ENCODE results near the gene PCBP4.
A peak's percentile ranks its signal among the peaks of the same experiment; 100 is the strongest.

Gene PCBP4

GRCh38 chr3:51968883-51969678, 1.8 kb upstream of the PCBP4 start:
- H3K27ac ChIP-seq = peak overlapping the region; percentile 90; the same call in 1 of the 2 replicates
- TF ChIP-seq, protein P1, sequence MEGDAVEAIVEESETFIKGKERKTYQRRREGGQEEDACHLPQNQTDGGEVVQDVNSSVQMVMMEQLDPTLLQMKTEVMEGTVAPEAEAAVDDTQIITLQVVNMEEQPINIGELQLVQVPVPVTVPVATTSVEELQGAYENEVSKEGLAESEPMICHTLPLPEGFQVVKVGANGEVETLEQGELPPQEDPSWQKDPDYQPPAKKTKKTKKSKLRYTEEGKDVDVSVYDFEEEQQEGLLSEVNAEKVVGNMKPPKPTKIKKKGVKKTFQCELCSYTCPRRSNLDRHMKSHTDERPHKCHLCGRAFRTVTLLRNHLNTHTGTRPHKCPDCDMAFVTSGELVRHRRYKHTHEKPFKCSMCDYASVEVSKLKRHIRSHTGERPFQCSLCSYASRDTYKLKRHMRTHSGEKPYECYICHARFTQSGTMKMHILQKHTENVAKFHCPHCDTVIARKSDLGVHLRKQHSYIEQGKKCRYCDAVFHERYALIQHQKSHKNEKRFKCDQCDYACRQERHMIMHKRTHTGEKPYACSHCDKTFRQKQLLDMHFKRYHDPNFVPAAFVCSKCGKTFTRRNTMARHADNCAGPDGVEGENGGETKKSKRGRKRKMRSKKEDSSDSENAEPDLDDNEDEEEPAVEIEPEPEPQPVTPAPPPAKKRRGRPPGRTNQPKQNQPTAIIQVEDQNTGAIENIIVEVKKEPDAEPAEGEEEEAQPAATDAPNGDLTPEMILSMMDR (conservative IDR thresholded peaks at IDR 0.05) = no peak

DNA sequence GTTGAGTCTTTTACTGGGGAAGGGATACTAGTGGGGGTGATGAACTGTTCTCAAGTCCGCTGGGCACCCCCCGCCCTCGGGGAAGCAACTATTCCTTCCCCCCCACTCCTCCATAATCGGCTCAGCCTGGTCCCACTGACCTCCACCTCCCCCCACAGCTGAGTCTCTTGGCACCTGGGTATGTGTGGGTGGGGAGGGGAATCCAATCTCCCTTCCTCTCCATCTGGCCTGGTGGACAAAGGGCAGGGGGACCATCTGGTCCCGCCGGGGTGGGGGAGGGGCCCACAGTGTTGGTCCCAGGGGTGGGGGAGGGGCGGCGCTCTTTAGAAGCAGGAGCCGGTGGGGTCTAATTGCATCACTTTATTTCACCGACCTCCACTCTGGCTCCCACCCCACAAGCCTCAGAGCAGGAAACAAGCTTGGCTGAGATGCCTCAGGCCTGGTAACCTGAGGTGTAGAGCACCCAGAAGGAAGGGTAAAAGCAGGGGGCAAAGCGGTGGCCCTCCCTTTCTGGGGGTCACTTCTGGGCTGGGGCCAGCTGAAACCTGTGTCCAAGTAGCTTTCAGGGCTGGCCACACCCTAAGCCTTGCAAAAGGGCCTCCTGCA, 1.0 kb upstream of the PCBP4 start:
- peak overlapping the region; percentile 90 for H3K27ac ChIP-seq
- TF ChIP-seq, protein P1 (conservative IDR thresholded peaks at IDR 0.05) = no peak

DNA sequence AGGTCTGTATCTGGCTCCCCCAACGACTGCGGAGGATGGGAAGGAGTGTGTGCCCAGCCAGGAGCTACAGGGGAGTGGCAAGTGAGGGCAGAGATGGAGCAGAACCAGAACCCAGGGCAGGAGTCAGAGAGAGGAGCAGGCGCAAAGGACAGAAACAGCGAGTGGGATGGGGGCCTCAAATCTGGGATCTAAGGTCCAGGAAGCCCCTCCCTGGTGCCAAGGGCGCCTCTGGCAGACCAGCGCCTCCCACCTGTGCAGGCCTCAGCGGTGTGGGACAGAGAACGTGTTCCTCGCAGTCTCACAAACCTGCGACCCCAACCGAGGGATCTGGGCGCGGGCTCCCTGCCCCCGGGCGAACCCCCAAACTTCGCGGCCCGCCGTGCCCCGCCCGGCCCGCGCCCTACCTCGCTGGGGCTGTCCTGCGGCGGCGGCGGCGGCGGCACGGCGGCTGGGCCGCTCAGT, 301 bp downstream of the PCBP4 start:
- peak overlapping the region; percentile 90 for H3K27ac ChIP-seq
- TF ChIP-seq, protein P1 (conservative IDR thresholded peaks at IDR 0.05) = no peak

DNA sequence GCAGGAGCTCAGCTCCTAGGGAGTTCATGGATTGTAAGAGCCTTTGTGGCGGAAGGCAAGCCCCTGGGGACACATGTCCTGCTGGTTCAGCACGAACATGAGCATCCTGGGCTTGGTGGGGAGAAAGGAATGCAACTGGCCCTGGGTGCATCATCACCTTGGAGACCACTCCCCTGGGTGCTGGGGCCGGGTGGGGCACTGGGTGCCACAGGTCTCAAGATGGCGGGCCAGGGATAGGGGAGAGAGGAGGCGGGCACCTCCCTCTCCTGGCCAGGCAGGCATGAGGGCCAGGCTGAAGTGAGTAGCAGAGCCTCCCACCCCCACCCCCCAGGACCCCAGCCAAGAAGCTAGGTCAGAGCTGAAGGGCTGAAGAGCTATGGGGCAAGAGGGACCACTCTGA, 768 bp downstream of the PCBP4 start:
- peak overlapping the region; percentile 90 for H3K27ac ChIP-seq
- TF ChIP-seq, protein P1 (conservative IDR thresholded peaks at IDR 0.05) = no peak

- H3K27ac ChIP-seq = no peak overlapping the region
- TF ChIP-seq, protein P1 (conservative IDR thresholded peaks at IDR 0.05) = no peak
Measured at GRCh38 chr3:51966016-51966415, 1.2 kb downstream of the PCBP4 start.

DNA sequence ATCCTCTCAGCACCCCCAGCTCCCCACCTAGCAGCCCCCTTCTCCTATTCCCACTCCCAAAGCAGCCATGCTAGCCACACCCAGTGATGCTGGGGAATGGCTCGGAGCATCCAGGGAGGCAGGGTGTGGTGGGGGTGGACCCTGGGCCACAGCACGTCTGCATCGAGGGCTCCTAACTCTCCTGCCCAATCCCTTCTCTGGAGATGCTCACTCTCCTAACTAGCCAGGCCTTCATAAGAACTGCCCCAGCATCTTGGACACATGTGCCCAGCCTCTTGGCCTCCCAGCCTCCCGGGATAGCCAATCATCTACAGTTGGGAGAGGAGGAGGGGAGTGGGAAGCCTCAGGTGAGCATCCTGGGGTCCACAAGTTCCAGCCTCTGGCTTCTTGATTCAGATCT, 2.7 kb downstream of the PCBP4 start:
- H3K27ac ChIP-seq = no peak overlapping the region
- TF ChIP-seq, protein P1 (conservative IDR thresholded peaks at IDR 0.05) = no peak

DNA sequence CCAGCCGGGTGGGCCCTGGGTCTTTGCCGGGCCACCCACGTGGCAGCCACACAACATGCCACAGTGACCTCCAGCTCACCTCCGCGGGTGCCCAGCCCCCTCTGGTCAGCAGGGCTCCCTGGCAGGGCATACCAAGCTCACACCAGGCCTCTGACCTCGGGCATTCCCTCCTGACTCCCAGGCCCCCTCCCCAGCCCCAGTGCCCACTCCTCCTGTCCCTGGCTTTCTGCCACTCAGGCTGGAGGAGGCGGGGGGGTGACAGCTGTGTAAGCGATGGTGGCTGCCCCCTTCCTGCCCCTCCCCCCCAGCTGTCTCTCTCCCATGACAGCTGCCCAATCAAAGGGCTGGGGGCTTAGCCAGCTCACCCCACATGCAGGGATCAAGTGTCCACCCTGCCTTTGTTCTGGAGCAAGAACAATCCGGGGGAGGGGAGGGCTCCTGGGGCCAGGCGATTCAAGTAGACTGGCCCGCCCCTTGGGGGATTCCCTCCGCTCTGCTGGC, 3.3 kb downstream of the PCBP4 start:
- no peak overlapping the region for H3K27ac ChIP-seq
- TF ChIP-seq, protein P1 (conservative IDR thresholded peaks at IDR 0.05) = no peak

Measured in VCaP (cell line).